ENCODE measurements around the gene MRPS6.

The MRPS6 gene

GRCh38 chr21:34105947-34106541 is 32.7 kb downstream of the MRPS6 start:
- DNase-seq = no peak

DNA sequence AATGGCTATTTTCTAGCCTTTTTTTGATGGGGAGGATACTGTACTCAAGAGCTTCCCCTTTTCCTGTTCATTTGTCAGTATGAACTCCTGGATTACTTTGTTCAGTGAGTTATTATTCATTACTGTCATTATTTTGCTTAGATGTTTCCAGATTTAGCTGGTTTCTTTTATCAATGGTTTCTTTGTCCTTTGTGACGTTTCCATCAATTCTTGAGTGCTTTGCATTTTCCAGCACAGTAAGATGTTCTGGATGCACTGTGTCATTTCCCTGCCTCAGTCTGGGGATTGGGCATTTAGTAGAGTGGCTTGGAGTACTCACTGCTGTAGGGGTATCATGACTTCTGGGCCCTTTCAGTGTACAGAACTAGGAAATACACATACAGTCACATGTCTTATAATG is 34.2 kb downstream of the MRPS6 start:
- no peak for DNase-seq

DNA sequence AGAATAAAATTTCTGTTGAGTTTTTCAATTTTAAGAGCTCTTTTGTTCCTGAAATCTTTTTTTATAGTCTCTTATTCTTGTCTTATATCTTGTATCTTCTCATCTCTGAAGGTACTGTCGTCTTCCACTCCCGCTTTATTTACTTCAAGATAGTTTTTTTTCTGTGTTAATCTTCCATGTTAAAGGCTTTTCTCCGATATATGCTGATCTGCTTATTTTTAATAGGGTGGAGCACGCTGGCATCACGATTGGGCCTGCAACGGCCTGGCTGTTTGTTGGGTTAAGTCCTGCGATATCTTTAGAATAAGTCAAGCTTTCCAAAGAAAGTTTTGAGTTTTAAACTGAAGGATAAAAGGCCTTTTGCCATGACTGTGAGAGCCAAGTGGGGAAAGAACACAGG is 35.7 kb downstream of the MRPS6 start:
- DNase-seq = no peak

DNA sequence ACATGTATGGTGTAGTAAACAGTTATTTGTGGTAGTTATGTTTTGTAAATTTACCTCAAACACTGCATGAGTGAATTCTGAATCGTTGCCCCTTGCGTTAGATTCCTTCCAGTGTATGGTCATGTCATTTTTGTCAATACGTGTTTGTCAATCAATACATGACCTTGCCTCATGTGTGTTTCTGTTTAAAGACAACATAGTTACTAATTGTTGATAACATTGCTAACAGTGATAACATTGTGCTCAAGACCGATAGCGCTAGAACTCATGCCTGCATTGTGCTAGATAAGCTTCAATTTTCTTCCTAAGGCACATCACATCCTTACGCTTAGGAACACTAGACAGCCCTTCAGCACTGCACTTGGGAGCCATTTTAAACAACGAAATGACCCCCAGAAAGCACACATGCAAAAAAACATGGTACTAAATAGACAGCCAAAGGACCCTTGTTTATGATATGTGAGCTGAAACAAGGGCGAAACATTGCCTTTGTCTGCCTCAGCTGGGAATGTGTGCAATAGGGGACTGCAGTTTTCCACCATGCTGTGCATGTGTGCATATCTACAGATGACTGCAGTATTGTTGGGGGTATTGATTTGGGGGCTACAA is 37.3 kb downstream of the MRPS6 start:
- no peak for DNase-seq

DNA sequence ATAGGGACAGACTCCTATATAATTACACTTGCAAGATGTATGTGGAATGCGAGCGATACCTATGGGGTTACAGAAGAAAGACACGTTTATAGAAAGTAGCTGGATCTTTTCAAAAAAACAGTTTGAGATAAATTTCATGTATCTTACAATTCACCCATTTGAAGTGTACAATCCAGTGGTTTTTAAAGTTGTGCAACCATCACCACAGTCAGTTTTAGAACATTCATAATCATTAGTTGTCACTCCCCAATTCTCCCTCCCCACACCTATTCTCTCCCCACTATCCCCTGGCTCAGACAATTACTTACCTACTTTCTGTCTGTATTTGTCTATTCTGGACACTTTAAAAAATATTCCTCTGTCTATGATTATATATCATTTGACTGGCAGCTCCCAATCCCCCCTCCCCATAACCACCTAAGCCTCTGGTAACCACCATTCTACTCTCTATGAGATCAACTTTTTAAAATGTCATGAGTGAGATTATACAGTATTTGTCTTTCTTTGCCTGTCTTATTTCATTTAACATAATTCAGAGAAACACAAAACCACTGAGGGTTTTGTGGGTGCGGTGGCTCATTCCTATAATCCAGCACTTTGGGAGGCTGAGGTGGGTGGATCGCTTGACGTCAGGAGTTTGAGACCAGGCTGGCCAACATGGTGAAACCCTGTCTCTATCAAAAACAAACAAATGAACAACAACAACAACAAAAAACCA is 39.1 kb downstream of the MRPS6 start:
- DNase-seq = no peak

DNA sequence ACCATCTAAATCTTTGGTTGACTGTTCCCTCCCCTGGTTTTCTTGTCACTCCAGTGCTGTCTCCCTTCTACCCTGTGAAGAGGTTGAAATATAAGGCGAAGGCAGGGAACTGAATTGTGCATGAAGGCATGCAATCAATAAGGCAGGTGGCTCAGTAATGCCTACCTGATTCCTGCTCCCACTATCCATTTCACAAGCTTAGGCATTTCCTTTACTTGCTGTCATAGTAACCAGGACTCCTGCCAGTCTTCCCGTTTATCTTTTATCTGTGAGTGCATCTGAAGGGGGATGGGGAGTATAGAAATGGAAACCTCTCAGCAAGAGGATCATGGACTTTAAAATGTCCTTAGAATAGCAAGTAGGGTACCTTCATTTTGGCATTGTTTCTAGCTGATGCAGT is 40.5 kb downstream of the MRPS6 start:
- no peak for DNase-seq

- DNase-seq = no peak
These were observed 41.8 kb downstream of the MRPS6 start for GRCh38 chr21:34115160-34115559.

DNA sequence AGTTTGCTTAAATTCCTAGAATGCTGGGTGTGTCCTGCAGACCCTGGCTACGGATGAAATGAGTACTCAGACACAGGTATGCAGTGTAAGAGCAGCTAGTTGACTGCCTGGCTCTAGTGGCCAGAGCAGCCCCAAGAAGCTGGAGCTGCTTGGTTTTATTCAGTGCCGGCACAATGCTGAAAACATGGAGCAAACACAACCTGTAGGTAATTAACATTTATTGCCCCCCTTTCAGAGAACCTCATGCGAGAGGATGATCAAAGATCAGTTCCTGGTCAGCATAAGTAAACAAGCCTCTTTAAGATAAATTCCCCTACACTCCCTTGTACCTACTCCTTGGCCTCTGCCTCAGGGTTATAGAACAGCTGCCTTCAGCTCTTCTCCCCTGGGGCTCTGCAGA is 43.2 kb downstream of the MRPS6 start:
- DNase-seq = no peak

GRCh38 chr21:34120867-34121266 is 47.5 kb downstream of the MRPS6 start:
- DNase-seq = no peak

- no peak for DNase-seq
These were observed 48.7 kb downstream of the MRPS6 start for GRCh38 chr21:34122047-34122446.

GRCh38 chr21:34123609-34124008 is 50.2 kb downstream of the MRPS6 start:
- no peak for DNase-seq

DNA sequence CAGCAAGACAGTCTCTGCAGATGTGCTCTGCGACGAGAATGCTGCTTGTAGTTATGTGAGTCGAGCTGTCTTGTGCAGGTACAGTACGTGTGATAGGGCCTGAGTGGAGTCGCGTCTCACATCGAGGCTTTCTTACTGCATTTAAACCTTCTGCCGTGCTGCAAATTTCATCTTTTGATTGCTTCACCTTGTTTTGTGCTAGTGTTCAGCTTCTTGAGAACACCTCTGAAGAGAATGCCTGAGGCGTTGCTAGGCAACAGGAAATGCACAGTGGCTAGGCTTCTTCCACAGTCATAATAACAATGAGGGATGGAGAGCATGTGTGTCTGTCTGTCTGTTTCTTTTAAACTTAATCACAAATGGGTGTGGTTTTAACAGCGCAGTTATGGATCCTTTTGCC is 52.9 kb downstream of the MRPS6 start:
- peak; percentile 43 for DNase-seq

DNA sequence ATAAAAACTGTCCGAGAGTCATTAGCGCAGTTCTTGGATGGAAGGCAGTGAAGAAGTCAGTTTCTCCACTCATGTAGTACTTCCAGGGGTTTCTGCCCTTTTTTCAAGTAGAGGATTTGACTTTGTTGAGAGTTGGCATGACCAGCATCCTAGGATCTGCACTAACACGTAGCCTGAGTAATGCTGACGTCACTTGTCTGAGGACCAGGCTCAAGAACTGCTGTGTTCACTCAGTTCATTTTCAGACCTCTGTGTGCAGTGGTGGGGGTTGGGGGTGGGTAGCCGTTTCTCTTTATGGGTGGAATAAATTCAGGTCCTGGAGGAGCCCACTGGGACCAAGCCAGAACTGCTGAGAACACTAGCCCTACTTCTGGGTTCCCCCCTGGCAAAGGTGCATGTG is 53.3 kb downstream of the MRPS6 start:
- no peak for DNase-seq

DNA sequence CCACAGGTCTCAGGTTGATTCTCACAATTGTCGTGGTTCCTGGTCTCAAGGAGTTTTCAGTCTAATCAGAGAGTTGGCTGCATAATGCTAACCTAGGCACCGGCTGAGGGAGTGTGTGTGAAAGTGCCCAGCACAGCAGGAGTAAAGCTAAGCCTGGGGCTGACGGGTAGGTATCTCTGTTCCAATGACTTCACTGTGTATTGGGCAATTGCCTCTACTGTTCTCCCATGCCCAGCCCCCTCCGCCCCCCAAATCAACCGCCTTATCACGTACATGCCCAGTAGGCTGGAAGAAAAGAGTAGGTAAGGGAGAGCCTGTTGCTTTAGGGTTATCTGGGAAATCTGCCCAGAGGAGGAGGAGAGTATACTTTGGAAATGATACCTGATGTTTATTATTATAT is 54.7 kb downstream of the MRPS6 start:
- DNase-seq = no peak

- DNase-seq = no peak
These were observed 55.3 kb downstream of the MRPS6 start for GRCh38 chr21:34128674-34129038.

- peak; percentile 70 for DNase-seq
These were observed 55.9 kb downstream of the MRPS6 start for GRCh38 chr21:34129039-34129891.

- DNase-seq = peak; percentile 64
These were observed 56.7 kb downstream of the MRPS6 start for GRCh38 chr21:34129901-34130715.

DNA sequence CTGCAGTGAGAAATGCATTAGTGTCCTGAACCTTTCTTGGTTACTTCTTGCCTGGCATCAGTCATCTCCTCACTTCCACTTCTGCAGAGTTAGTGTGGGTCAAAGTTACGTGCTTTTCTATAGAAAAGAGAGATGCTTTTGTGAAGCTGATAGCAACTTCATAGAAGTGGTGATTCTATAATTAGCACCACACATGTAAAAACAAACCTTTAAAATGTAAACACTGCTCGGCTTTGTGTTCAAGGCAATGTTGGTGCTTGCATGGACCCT is 57.3 kb downstream of the MRPS6 start:
- DNase-seq = no peak

DNA sequence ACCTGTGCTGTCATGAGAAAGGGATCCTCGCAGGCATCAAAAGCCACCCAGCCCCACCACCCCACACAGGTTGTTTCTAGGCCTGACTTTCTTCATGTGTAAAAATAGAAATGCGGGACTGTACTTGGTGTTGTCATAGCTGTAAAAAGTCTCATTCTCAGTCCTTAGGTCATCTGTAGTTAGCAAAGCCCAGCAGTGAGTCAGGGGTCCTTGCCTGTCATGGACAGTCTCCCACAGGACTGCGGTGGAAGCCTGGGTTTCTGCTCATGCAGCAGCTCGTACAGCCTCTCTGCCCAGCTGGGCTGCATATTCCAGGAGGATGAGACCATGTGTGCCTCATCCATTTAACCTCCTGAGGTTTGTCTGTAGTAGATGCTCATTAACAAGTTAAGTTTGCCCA is 58.2 kb downstream of the MRPS6 start:
- no peak for DNase-seq

- DNase-seq = peak; percentile 43
These were observed 58.8 kb downstream of the MRPS6 start for GRCh38 chr21:34132202-34132601.

GRCh38 chr21:34132926-34133325 is 59.5 kb downstream of the MRPS6 start:
- no peak for DNase-seq

DNA sequence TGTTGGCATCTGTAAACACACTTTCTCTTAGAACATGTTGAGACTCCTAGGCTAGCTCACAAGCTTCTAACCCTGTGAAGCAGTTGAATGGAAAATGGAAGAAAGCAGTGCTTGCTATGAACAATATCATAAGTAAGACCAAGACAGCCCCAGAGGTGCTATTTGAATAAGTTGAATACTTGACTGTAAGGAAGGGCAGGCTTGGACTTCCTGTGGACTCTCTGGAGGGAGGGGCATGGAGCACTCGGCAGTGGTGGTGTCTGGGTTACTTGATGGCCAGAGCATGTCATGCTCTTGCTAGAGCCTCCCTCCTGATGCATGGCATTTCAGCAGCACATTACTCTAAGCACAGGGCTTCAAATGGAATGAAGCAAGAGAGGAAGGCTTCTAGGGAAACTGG is 60.0 kb downstream of the MRPS6 start:
- no peak for DNase-seq

GRCh38 chr21:34133802-34134201 is 60.4 kb downstream of the MRPS6 start:
- DNase-seq = no peak
